Loucy (cell line): ENCODE measurements around the gene DSE.

ENCODE experiments used
- H2AFZ ChIP-seq: fragments of 200-600 bp; sonication (generic); 2 replicates; pipeline ENCODE4 v1.6.0; 2016; ENCODE audit warnings: antibody characterized with exemption, mild to moderate bottlenecking, low read length, moderate library complexity
- H3F3A ChIP-seq: fragments of 200-600 bp; 2 replicates; pipeline ENCODE4 v1.6.0; 2016; ENCODE audit warnings: antibody characterized with exemption, low read depth, mild to moderate bottlenecking
- H3K27me3 ChIP-seq: fragments of 200-600 bp; sonication (generic); 2 replicates; pipeline ENCODE4 v1.6.1; 2014; ENCODE audit warnings: low read length, mild to moderate bottlenecking; ENCODE audit not compliant: insufficient read depth, poor library complexity, severe bottlenecking
- H3K36me3 ChIP-seq: fragments of 200-600 bp; sonication (generic); 2 replicates; pipeline ENCODE4 v1.6.1; 2016; ENCODE audit warnings: low read length; ENCODE audit not compliant: insufficient read depth
- H3K4me1 ChIP-seq: fragments of 200-600 bp; sonication (generic); 2 replicates; pipeline ENCODE4 v1.5.1; 2014; ENCODE audit warnings: low read length, mild to moderate bottlenecking; ENCODE audit not compliant: insufficient read depth, poor library complexity, severe bottlenecking
- H3K4me2 ChIP-seq: fragments of 200-600 bp; sonication (generic); 2 replicates; pipeline ENCODE4 v1.6.0; 2014; ENCODE audit warnings: antibody characterized with exemption, low read length, low read depth, mild to moderate bottlenecking; ENCODE audit not compliant: poor library complexity, severe bottlenecking
- H3K4me3 ChIP-seq: fragments of 200-600 bp; sonication (generic); 2 replicates; pipeline ENCODE4 v1.5.1; 2014; ENCODE audit warnings: low read length, mild to moderate bottlenecking, mixed read lengths; ENCODE audit not compliant: poor library complexity, severe bottlenecking
- H3K79me2 ChIP-seq: fragments of 200-600 bp; sonication (generic); 2 replicates; pipeline ENCODE4 v1.6.1; 2014; ENCODE audit warnings: low read length; ENCODE audit not compliant: insufficient read depth
- H3K9ac ChIP-seq: fragments of 200-600 bp; sonication (generic); 2 replicates; pipeline ENCODE4 v1.6.0; 2014; ENCODE audit warnings: mild to moderate bottlenecking, low read depth, low read length, moderate library complexity; ENCODE audit not compliant: poor library complexity, severe bottlenecking
- H3K9me2 ChIP-seq: fragments of 200-600 bp; sonication (generic); replicated peaks from 2 replicates; pipeline ENCODE4 v1.6.1; 2016; ENCODE audit warnings: low read depth, low read length, mixed read lengths
- H3K9me3 ChIP-seq: fragments of 200-600 bp; sonication (generic); 2 replicates; pipeline ENCODE4 v1.6.1; 2014; ENCODE audit warnings: mild to moderate bottlenecking, antibody characterized with exemption, low read length, low read depth; ENCODE audit not compliant: insufficient read depth
- H4K20me1 ChIP-seq: fragments of 200-600 bp; sonication (generic); 2 replicates; pipeline ENCODE4 v1.6.0; 2014; ENCODE audit warnings: antibody characterized with exemption, low read length, mild to moderate bottlenecking; ENCODE audit not compliant: insufficient read depth, poor library complexity, severe bottlenecking
- CTCF ChIP-seq: fragments of 200-600 bp; sonication (generic); conservative IDR thresholded peaks from 2 replicates; pipeline ENCODE4 v1.5.1; 2014; ENCODE audit warnings: mild to moderate bottlenecking, antibody characterized with exemption, low read length
- EZH2phosphoT487 ChIP-seq: fragments of 200-600 bp; IDR thresholded peaks from 2 replicates; pipeline ENCODE4 v1.6.1; 2018; ENCODE audit warnings: antibody characterized with exemption, mild to moderate bottlenecking, moderate library complexity, borderline replicate concordance

The DSE gene

GRCh38 chr6:116451916-116452315, 81.2 kb downstream of the DSE start:
- no peak overlapping the region for H3K4me2 ChIP-seq
- H2AFZ ChIP-seq = no peak overlapping the region
- H3K27me3 ChIP-seq = no peaks in the 10 kb centered on the region
- no peaks in the 10 kb centered on the region for H3K9me2 ChIP-seq
- TF ChIP-seq CTCF = no peak
- no peak for TF ChIP-seq EZH2phosphoT487
- H4K20me1 ChIP-seq = no peaks in the 10 kb centered on the region
- H3K36me3 ChIP-seq = no peaks in the 10 kb centered on the region
- H3K9ac ChIP-seq = no peak overlapping the region
- H3F3A ChIP-seq = no peaks in the 10 kb centered on the region
- no peaks in the 10 kb centered on the region for H3K9me3 ChIP-seq
- no peak overlapping the region for H3K4me3 ChIP-seq
- peaks cover 17% of the 10 kb centered on the region for H3K4me1 ChIP-seq
- H3K79me2 ChIP-seq = no peaks in the 10 kb centered on the region

- Histone ChIP-seq H3K4me1 (peaks cover 12% of the 10 kb centered on the region), H4K20me1 (no peaks in the 10 kb centered on the region), H3K79me2 (no peaks in the 10 kb centered on the region), H3K9me2 (no peaks in the 10 kb centered on the region), H3K27me3 (no peaks in the 10 kb centered on the region), H3F3A (no peaks in the 10 kb centered on the region), H3K9me3 (no peaks in the 10 kb centered on the region), H3K36me3 (no peaks in the 10 kb centered on the region), H3K4me3 (no peak overlapping the region), H3K9ac (no peak overlapping the region), H2AFZ (no peak overlapping the region), H3K4me2 (no peak overlapping the region)
- TF ChIP-seq CTCF (no peak), EZH2phosphoT487 (no peak)
Measured at GRCh38 chr6:116452531-116452930, 81.8 kb downstream of the DSE start.

GRCh38 chr6:116456106-116456505, 85.4 kb downstream of the DSE start:
- Histone ChIP-seq H3K27me3 (no peaks in the 10 kb centered on the region), H3K4me1 (peaks cover 6% of the 10 kb centered on the region)
- TF ChIP-seq CTCF (no peak), EZH2phosphoT487 (no peak)

More at GRCh38 chr6:116456106-116456505, 85.4 kb downstream of the DSE start:
- Histone ChIP-seq H3K36me3 (no peaks in the 10 kb centered on the region), H3K4me2 (no peak overlapping the region), H3K9me3 (no peaks in the 10 kb centered on the region), H3F3A (peaks cover 3% of the 10 kb centered on the region; the same call in 1 of the 2 replicates), H3K9ac (no peak overlapping the region), H2AFZ (no peak overlapping the region), H3K9me2 (no peaks in the 10 kb centered on the region), H3K4me3 (no peak overlapping the region), H3K79me2 (no peaks in the 10 kb centered on the region), H4K20me1 (no peaks in the 10 kb centered on the region)
